SIG-M5 treated with dmso at 0.1 percent for 504 hours (cell line): Measurements from ENCODE around the gene MAOB.
"Not testable (repeated sequence)": the region's sequence is repeated elsewhere in the genome, so short reads cannot be mapped to it uniquely, and the experiment has no call there.

Experiments
- DNase-seq: peaks from one replicate; lab custom pipeline; 2025; ENCODE audit not compliant: unreplicated experiment; lab: John Stamatoyannopoulos, UW

Gene MAOB

DNA sequence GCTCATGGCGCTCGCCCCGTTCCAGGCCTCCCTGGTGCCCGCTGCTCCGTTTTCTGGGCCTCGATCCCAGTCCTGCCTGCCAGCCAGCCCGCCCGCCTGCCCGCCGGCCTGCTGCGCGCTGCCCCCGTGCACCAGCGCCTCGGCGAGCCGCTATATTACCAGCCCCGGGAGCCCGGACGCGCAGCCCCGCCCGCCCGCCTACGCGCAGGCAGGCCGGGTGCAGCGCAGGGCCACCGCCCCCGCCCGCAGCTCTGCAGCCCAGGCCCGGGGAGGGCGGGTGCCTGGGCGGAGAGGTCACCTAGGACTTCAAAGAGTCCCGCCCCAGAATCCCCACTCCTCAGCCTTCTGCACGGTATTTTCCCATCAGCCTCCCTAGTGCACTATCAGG lies at the start of gene MAOB:
Gene MAOB (minus strand): TSS at position 157 of the 388 bp plus-strand sequence. CDS start 151 bp downstream, at position 6.
- DNase-seq = no peak

DNA sequence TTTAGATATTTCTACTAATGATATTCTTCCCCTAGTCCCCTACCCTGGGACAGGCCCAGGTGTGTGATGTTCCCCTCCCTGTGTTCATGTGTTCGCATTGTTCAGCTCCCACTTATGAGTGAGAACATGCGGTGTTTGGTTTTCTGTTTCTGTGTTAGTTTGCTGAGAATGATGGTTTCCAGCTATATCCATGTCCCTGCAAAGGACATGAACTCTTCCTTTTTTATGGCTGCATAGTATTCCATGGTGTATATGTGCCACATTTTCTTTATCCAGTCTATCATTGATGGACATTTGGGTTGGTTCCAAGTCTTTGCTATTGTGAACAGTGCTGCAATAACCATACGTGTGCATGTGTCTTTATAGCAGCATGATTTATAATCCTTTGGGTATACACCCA lies 39.8 kb upstream of the MAOB start:
- DNase-seq = not testable (repeated sequence)

- not testable (repeated sequence) for DNase-seq
Observed at GRCh38 chrX:43910772-43911171, 28.5 kb upstream of the MAOB start.

- DNase-seq = no peak
Observed at GRCh38 chrX:43910012-43910411, 27.8 kb upstream of the MAOB start.

GRCh38 chrX:43909141-43909540 lies 26.9 kb upstream of the MAOB start:
- DNase-seq = no peak

DNA sequence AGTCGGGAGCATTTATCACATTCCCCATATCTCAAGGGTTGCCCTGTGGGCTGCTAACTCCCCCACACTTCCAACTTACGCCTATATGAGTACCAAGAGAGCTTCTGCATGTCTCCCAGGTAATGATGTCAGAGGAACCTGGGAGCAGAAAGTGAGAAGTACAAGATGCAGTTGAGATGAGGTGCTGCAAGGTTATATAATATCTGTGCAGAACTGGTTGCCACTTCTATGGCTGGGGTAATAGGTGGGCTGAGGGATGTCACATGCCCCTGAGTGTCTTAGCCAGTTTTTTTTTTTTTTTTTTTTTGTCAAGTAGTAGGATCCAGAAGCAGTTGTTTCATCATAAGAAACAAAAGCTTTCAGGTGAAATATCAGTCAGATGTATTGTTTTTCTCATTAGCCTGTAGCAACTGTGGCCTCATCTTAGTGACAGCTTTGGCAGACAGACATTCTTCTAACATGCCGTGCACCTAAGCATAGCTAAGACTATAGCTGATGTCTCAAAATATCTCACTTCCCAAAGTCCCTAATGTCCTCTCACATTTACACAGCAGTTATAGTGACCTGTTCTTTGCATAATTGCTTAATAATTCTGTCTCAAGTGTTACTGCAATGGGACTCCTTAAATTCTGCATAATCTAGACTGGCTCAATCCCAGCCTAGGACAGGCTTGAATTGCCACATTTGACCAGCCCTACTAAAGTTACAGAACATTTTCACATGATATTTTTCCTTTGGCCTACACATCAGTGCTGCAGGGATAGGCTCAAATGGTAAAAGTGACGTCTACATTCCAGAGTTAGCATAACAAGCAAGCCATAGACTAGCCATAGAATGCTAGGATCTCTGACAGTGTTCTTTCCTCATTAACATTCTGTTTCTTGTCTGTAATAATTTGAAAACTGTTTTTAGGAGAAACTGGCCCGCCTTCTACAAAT lies 17.9 kb upstream of the MAOB start:
- no peak for DNase-seq

GRCh38 chrX:43898406-43899035 lies 16.3 kb upstream of the MAOB start:
- DNase-seq = no peak

DNA sequence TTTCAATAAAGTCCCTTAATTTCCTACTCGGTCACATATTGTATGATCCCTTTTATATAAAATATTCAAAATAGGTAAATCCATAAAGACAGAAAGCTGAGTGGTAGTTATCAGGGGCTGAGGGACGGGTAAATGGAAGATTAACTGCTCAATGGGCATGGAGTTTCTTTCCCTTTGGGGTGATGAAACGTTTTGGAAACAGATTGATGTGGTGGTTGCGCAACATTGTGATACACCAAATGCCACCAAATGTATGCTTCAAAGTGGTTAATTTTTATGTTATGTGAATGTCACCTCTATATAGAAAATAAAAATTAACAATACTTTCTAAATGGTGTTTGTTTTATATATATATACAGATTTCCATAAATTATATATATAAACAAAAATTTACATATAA lies 15.0 kb upstream of the MAOB start:
- no peak for DNase-seq

DNA sequence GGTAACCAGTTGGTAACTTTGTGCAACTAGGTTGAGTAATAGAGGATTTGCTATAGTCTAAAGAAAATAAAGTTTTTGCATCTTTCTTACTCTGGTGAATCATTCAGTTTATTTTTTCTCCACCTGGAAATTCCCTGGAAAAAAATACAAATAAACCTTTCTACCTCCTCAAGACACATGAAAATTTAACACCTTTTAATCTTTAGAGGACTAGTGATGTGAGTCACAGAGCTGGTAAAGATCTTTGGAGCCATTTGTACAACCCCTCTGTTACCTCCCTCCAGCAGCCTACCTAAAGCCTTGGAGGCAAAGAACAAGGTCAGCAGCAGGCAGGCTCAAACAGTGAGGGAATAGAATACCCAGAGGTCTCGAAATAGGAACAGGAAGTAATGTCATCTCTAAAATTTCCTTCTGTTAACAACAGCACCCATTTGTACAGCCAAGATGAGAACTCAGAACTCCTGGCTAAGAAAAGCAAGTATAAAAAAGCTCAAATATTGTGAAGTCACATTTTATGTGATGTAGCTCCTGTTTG lies 10.2 kb upstream of the MAOB start:
- DNase-seq = no peak

- no peak for DNase-seq
Observed at GRCh38 chrX:43885617-43886016, 3.4 kb upstream of the MAOB start.

DNA sequence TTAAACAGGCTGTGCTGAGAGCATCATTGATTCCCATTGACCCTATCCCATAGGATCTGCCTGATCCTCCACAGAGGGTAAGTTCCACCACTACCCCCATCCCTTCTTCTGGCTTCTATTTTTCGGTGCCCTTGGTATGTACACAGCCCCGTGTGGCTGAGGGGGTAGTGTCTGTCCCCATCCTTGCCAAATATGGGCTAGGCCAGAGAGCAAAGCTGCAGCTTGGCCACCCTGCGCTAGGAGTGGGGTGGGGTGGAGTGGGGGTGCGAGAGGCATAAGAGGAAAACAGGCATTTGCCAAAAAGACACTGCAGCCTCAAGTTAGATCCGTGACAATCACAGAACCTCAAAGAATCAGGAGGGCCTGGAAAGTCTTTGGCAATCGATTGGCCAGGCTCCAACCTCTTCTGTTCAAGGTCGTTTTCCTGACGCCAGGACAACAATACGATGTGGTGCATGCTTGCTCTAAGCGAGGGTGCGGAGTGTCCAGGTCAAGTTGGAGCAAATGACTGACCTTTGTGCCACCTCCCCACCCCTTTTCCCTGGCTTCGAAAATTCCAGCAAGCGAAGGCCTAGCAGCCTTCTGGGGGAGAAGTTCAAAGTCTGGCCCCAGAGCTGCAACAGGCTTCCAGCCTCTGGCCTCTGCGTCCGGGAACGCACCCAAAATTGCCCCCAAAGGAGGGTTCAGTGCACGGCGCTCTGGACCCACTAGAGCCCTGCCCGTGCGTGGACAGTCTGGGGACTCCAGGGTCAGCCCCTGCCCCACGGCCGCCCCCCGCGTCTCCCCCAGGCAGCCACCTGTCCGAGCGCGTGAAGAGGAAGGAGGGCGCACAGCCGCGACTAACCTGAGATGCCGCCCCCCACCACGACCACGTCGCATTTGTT lies 598 bp downstream of the MAOB start:
- no peak for DNase-seq

- DNase-seq = no peak
Observed at GRCh38 chrX:43880425-43880824, 1.8 kb downstream of the MAOB start.

DNA sequence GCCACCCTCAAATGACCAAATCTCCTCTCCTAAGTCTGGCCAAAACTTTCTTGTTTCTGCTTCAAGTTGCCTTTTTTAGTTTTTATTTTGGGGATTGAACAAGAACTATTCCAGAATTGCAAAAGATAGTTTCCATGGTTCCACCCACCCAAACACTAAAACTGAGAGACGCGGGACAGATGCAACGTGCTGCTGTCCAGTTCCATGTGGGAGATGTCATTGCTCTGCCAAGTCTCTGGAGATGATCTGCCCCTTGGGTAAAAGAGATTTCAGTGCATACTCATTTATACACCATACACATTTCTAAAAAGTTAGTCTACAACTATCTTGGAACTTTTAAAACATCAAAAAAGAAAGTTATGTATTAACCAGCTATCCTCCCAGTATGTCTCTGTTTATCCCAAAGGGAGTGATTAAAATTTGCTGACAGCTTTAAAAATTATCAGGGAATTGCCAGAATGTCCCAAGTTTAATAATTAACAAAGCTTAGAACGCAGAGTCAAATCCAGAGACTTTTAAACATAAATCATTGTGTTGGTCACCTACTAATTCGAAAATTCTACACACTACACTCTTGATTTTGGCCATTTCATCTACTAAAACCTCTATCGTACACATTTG lies 3.2 kb downstream of the MAOB start:
- DNase-seq = no peak

- DNase-seq = no peak
Observed at GRCh38 chrX:43876680-43877079, 5.6 kb downstream of the MAOB start.

GRCh38 chrX:43870758-43871419 lies 11.4 kb downstream of the MAOB start:
- DNase-seq = no peak

- no peak for DNase-seq
Observed at GRCh38 chrX:43870011-43870410, 12.2 kb downstream of the MAOB start.

DNA sequence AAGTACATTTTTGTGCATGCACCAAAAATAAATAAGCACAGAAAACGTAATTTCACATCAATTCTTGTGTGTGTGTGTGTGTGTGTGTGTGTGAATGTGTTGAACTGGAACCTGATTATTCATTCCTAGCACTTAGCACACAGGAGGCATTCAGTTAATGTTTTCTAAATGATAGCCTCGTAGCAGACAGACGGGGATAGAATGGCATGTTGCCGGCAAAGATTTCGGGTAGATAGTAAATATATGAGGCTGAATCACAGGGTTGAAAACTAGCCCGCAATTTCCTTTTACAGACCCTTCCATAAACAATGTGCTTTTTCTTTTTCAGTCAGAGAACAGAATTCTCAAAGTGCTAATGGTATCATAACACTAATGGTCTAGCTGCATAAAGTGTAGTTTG lies 13.5 kb downstream of the MAOB start:
- no peak for DNase-seq

- no peak for DNase-seq
Observed at GRCh38 chrX:43866423-43866822, 15.8 kb downstream of the MAOB start.

DNA sequence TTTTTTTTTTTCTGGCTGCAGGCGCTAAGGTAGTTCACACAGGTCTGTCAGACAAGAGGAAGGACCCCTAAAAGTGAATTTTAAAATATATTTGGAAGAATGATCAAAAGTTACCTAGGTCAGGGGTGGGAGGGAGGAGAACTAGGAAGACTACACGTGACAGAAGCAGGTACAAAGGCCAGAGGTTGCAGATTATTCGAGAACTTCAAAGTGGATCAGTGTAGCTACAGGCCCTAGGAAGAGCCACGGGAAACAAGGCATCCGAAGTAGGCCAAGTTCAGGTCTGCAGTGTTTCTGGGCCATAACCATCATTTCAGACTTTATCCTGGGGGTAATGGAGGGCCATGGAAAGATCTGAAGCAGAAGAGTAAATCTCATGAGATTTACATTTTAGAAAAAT lies 16.5 kb downstream of the MAOB start:
- DNase-seq = no peak

GRCh38 chrX:43862434-43862833 lies 19.8 kb downstream of the MAOB start:
- no peak for DNase-seq
